Fibroblast of lung (primary cell): Measurements from ENCODE around the gene PDE3A. TPM values are rescaled to one million over a fixed set of nuclear protein-coding genes. Genes with fewer than 3 reads are reported as not detected.

Source experiments
- DNase-seq, 2 donors: peaks; one replicate each; pipeline versions ENCODE4 v3.0.0 to v3.0.0-alpha.2; 2010; ENCODE audit warnings: low read depth in 2 of 2
- H2AFZ ChIP-seq: 2 replicates; pipeline ENCODE4 v1.5.1; 2012; ENCODE audit warnings: low read length, control low read depth, inconsistent platforms
- H3K27ac ChIP-seq: 2 replicates; pipeline ENCODE4 v1.5.1; 2011; ENCODE audit warnings: low read length, control low read depth; ENCODE audit not compliant: insufficient read depth
- H3K27me3 ChIP-seq: 2 replicates; pipeline ENCODE4 v1.5.1; 2011; ENCODE audit warnings: mild to moderate bottlenecking, low read length; ENCODE audit not compliant: control insufficient read depth, insufficient read depth
- H3K36me3 ChIP-seq: 2 replicates; pipeline ENCODE4 v1.5.1; 2011; ENCODE audit warnings: low read length; ENCODE audit not compliant: control insufficient read depth, insufficient read depth
- H3K4me1 ChIP-seq: 2 replicates; pipeline ENCODE4 v1.5.1; 2011; ENCODE audit warnings: low read length; ENCODE audit not compliant: control insufficient read depth, insufficient read depth; ENCODE audit errors: extremely low read depth
- H3K4me2 ChIP-seq: 2 replicates; pipeline ENCODE4 v1.5.1; 2011; ENCODE audit warnings: low read length, control low read depth; ENCODE audit not compliant: insufficient read depth; ENCODE audit errors: extremely low read depth
- H3K4me3 ChIP-seq, 4 experiments: fragments of 200-600 bp in 1 of 4; sonication (generic) in 1 of 4; replicated peaks in 1 of 4; 2 replicates each; pipeline ENCODE4 v1.5.1; 2011 to 2016; ENCODE audit warnings: low read length in 4 of 4, low read depth in 3 of 4, mild to moderate bottlenecking in 3 of 4, control low read depth in 2 of 4, inconsistent platforms in 1 of 4, mixed read lengths in 1 of 4; ENCODE audit not compliant: insufficient read depth in 1 of 4; ENCODE audit errors: control extremely low read depth in 1 of 4
- H3K79me2 ChIP-seq: 2 replicates; pipeline ENCODE4 v1.5.1; 2012; ENCODE audit warnings: mild to moderate bottlenecking, low read length, inconsistent platforms; ENCODE audit not compliant: control insufficient read depth, insufficient read depth
- H3K9ac ChIP-seq: 2 replicates; pipeline ENCODE4 v1.5.1; 2011; ENCODE audit warnings: mild to moderate bottlenecking, low read length, control low read depth; ENCODE audit not compliant: insufficient read depth
- H3K9me3 ChIP-seq: 2 replicates; pipeline ENCODE4 v1.5.1; 2012; ENCODE audit warnings: low read depth, low read length; ENCODE audit not compliant: control insufficient read depth, insufficient read depth
- H4K20me1 ChIP-seq: 2 replicates; pipeline ENCODE4 v1.5.1; 2011; ENCODE audit warnings: low read length; ENCODE audit not compliant: control insufficient read depth, insufficient read depth; ENCODE audit errors: extremely low read depth
- CTCF ChIP-seq, 2 donors: IDR thresholded peaks in 1 of 2; conservative IDR thresholded peaks in 1 of 2; 1 replicate in 1 of 2; 2 replicates in 1 of 2; pipeline ENCODE4 v1.5.1; 2011 to 2012; ENCODE audit warnings: low read length in 2 of 2, control low read depth in 1 of 2, inconsistent platforms in 1 of 2, low read depth in 1 of 2, mild to moderate bottlenecking in 1 of 2
- EZH2 ChIP-seq: IDR thresholded peaks from 2 replicates; pipeline ENCODE4 v1.5.1; 2012; ENCODE audit warnings: low read length, control low read depth, mild to moderate bottlenecking; ENCODE audit errors: missing control alignments
- polyA plus RNA-seq, 2 donors: library from polyadenylated mRNA; depleted of rRNA in 1 of 2; stranded (reverse) in 1 of 2; unstranded in 1 of 2; fragments of >200 nt; gene quantifications; 2 replicates each; pipeline ENCODE4 v1.2.1, GENCODE V29; 2011 to 2012; ENCODE audit warnings: missing spikeins in 1 of 2
- total RNA-seq: library from RNA; depleted of rRNA; stranded (reverse); fragments of >200 nt; gene quantifications from 2 replicates; pipeline ENCODE4 v1.2.1, GENCODE V29; 2014

Gene PDE3A
- total and polyA plus RNA-seq, 2 donors (not counting 1 experiment from before 2014, with no cell fraction given): 0.17 to 2.7 TPM

DNA sequence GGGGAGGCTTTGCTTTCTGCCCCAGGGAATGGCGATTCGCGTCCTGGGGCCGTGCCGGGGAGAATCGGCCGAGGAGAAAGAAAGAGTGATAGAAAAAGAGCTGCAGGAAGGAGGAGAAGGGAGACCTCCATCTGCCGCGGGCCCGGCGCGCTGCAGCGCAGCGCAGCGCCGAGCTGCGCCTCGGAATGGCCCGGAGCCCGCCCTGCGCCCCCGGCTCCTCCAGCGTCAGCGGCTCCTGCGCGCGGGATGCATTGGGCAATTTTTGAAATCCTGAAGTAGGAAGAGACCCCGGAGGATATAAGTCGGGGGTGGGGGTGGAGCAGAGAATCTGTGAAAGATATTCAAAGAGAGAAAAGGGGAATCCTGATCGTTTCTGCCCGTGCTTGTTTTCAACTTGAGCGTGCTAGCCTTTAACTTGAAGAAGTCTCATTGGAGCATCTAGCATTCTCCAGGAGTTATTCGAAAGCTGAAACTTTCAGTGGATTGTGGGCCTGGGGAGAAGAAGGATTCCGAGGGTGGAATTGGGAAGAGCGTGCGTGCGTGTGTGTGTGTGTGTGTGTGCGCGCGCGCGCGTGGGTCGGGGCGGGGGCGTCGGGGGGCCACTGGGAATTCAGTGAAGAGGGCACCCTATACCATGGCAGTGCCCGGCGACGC is 441 bp downstream of the PDE3A start:
- H3K4me3 ChIP-seq: peak overlapping the region; percentile 67 to 83 (median 79)
- H2AFZ ChIP-seq: peak overlapping the region; percentile 95
- no peak for TF ChIP-seq EZH2
- TF ChIP-seq CTCF (conservative IDR thresholded peaks at IDR 0.05 in 1 of 2, IDR thresholded peaks at IDR 0.05 in 1 of 2; ENCODE audit: low read depth in 1 of 2, low read length in 2 of 2): no peak
- no peaks in the 10 kb centered on the region for H4K20me1 ChIP-seq
- H3K4me2 ChIP-seq: peak overlapping the region; percentile 77
- H3K27me3 ChIP-seq: no peaks in the 10 kb centered on the region
- no peaks in the 10 kb centered on the region for H3K79me2 ChIP-seq
- no peaks in the 10 kb centered on the region for H3K9me3 ChIP-seq
- H3K36me3 ChIP-seq: no peaks in the 10 kb centered on the region
- peak overlapping the region; percentile 35 for H3K27ac ChIP-seq
- peaks cover 5% of the 10 kb centered on the region for H3K4me1 ChIP-seq
- peak; percentile 57 to 60 for DNase-seq
- peak overlapping the region; percentile 58 for H3K9ac ChIP-seq

DNA sequence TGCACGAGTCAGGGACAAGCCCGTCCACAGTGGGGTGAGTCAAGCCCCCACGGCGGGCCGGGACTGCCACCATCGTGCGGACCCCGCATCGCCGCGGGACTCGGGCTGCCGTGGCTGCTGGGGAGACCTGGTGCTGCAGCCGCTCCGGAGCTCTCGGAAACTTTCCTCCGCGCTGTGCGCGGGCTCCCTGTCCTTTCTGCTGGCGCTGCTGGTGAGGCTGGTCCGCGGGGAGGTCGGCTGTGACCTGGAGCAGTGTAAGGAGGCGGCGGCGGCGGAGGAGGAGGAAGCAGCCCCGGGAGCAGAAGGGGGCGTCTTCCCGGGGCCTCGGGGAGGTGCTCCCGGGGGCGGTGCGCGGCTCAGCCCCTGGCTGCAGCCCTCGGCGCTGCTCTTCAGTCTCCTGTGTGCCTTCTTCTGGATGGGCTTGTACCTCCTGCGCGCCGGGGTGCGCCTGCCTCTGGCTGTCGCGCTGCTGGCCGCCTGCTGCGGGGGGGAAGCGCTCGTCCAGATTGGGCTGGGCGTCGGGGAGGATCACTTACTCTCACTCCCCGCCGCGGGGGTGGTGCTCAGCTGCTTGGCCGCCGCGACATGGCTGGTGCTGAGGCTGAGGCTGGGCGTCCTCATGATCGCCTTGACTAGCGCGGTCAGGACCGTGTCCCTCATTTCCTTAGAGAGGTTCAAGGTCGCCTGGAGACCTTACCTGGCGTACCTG is 1.1 kb downstream of the PDE3A start:
- H3K4me1 ChIP-seq: peaks cover 5% of the 10 kb centered on the region
- peak overlapping the region; percentile 54 for H2AFZ ChIP-seq
- H3K4me3 ChIP-seq: peak overlapping the region; percentile 67 to 83 (median 79)
- H3K27ac ChIP-seq: no peak overlapping the region
- no peaks in the 10 kb centered on the region for H3K9me3 ChIP-seq
- no peaks in the 10 kb centered on the region for H3K27me3 ChIP-seq
- H3K79me2 ChIP-seq: no peaks in the 10 kb centered on the region
- no peaks in the 10 kb centered on the region for H4K20me1 ChIP-seq
- no peak for TF ChIP-seq EZH2
- TF ChIP-seq CTCF (conservative IDR thresholded peaks at IDR 0.05 in 1 of 2, IDR thresholded peaks at IDR 0.05 in 1 of 2; ENCODE audit: low read depth in 1 of 2, low read length in 2 of 2): peak in 1 of 2 donors; percentile 18
- H3K36me3 ChIP-seq: no peaks in the 10 kb centered on the region
- peak; percentile 43 to 76 for DNase-seq
- H3K9ac ChIP-seq: peak overlapping the region; percentile 58
- peak overlapping the region; percentile 77 for H3K4me2 ChIP-seq

- H3K4me1 ChIP-seq: peaks cover 5% of the 10 kb centered on the region
- H3K36me3 ChIP-seq: no peaks in the 10 kb centered on the region
- no peak for TF ChIP-seq CTCF (conservative IDR thresholded peaks at IDR 0.05 in 1 of 2, IDR thresholded peaks at IDR 0.05 in 1 of 2; ENCODE audit: low read depth in 1 of 2, low read length in 2 of 2)
- TF ChIP-seq EZH2: no peak
- peak overlapping the region; percentile 58 for H3K9ac ChIP-seq
- H3K27ac ChIP-seq: no peak overlapping the region
- H3K79me2 ChIP-seq: no peaks in the 10 kb centered on the region
- H3K4me3 ChIP-seq: peak overlapping the region; percentile 67 to 83 (median 79)
- H3K4me2 ChIP-seq: peak overlapping the region; percentile 77
- H3K9me3 ChIP-seq: no peaks in the 10 kb centered on the region
- no peaks in the 10 kb centered on the region for H3K27me3 ChIP-seq
- peak in 1 of 2 donors; percentile 36 for DNase-seq
- no peaks in the 10 kb centered on the region for H4K20me1 ChIP-seq
- peak overlapping the region; percentile 42 for H2AFZ ChIP-seq
Observed at GRCh38 chr12:20370014-20370386, 1.7 kb downstream of the PDE3A start.
